ACC112 (cell line): ENCODE results near the gene RNASE4.

Experiments used
- H2AFZ ChIP-seq: fragments of 200-600 bp; sonication (generic); one replicate; pipeline ENCODE4 v1.6.0; 2017; ENCODE audit warnings: antibody characterized with exemption, low read length; ENCODE audit not compliant: unreplicated experiment
- H3K27ac ChIP-seq: fragments of 200-600 bp; sonication (generic); 2 replicates; pipeline ENCODE4 v1.5.1; 2014; ENCODE audit warnings: low read depth, mild to moderate bottlenecking, antibody characterized with exemption, low read length, moderate library complexity
- H3K27me3 ChIP-seq: fragments of 200-600 bp; sonication (generic); 2 replicates; pipeline ENCODE4 v1.6.1; 2014; ENCODE audit warnings: mild to moderate bottlenecking, antibody characterized with exemption, low read length, moderate library complexity, mixed read lengths; ENCODE audit not compliant: insufficient read depth
- H3K36me3 ChIP-seq: fragments of 200-600 bp; sonication (generic); 2 replicates; pipeline ENCODE4 v1.6.1; 2016; ENCODE audit warnings: mild to moderate bottlenecking, antibody characterized with exemption, low read length, moderate library complexity, mixed read lengths; ENCODE audit not compliant: insufficient read depth
- H3K4me1 ChIP-seq: fragments of 200-600 bp; sonication (generic); one replicate; pipeline ENCODE4 v1.6.1; 2016; ENCODE audit warnings: low read length, mixed read lengths; ENCODE audit not compliant: insufficient read depth, unreplicated experiment, control insufficient read depth
- H3K4me3 ChIP-seq: fragments of 200-600 bp; sonication (generic); 2 replicates; pipeline ENCODE4 v1.5.1; 2014; ENCODE audit warnings: mild to moderate bottlenecking, low read depth, low read length
- H3K79me2 ChIP-seq: fragments of 200-600 bp; sonication (generic); one replicate; pipeline ENCODE4 v1.6.0; 2016; ENCODE audit warnings: low read length; ENCODE audit not compliant: control insufficient read depth, unreplicated experiment, insufficient read depth

Gene RNASE4

GRCh38 chr14:20686386-20687143 lies 2.2 kb downstream of the RNASE4 start:
- H3K4me3 ChIP-seq = peak overlapping the region; percentile 10; the same call in 1 of the 2 replicates
- H3K79me2 ChIP-seq = no peaks in the 10 kb centered on the region
- peaks cover 3% of the 10 kb centered on the region for H3K4me1 ChIP-seq
- H2AFZ ChIP-seq = no peak overlapping the region
- no peaks in the 10 kb centered on the region for H3K36me3 ChIP-seq
- H3K27ac ChIP-seq = no peak overlapping the region
- H3K27me3 ChIP-seq = no peaks in the 10 kb centered on the region

GRCh38 chr14:20687362-20688166 lies 3.2 kb downstream of the RNASE4 start:
- Histone ChIP-seq H3K27me3 (no peaks in the 10 kb centered on the region), H2AFZ (no peak overlapping the region), H3K4me3 (no peak overlapping the region), H3K79me2 (no peaks in the 10 kb centered on the region), H3K36me3 (no peaks in the 10 kb centered on the region), H3K27ac (no peak overlapping the region), H3K4me1 (peaks cover 3% of the 10 kb centered on the region)

GRCh38 chr14:20688167-20688839 lies 3.9 kb downstream of the RNASE4 start, which contains the start of gene ANG:
TSS of gene ANG (plus strand) at chr14:20688764. CDS start at chr14:20693565, 4,801 bp downstream.
- H3K79me2 ChIP-seq = no peaks in the 10 kb centered on the region
- H3K4me3 ChIP-seq = no peak within 1 kb of the TSS

GRCh38 chr14:20690848-20691640 lies 6.7 kb downstream of the RNASE4 start:
- no peak overlapping the region for H3K27ac ChIP-seq

More at GRCh38 chr14:20688167-20688839, 3.9 kb downstream of the RNASE4 start, which contains the start of gene ANG:
- Histone ChIP-seq H3K4me1 (peaks cover 3% of the 10 kb centered on the region), H3K27ac (no peak within 1 kb of the TSS), H2AFZ (no peak within 1 kb of the TSS), H3K36me3 (no peaks in the 10 kb centered on the region), H3K27me3 (no peaks in the 10 kb centered on the region)

DNA sequence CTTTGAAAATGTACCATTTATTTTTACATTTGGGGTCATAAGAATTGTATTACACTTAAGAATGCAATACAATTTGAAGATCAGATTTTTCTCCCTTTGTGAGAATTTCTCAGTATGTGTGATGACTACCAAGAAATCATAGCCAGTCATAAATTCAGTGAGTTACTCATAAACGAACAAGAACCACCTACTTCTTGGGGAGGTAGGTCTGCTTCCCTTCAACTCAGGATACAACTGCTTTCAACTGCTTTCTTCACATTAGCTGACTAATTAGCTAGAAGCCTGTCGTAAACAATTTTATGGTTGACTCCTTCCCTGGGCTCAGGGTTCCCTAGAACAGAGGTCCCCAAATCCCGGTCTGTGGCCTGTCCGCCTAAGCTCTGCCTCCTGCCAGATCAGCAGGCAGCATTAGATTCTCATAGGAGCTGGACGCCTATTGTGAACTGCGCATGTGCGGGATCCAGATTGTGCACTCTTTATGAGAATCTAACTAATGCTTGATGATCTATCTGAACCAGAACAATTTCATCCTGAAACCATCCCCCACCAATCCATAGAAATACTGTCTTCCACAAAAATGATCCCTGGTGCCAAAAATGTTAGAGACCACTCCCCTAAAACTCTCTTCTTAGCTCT lies 7.9 kb downstream of the RNASE4 start:
- no peaks in the 10 kb centered on the region for H3K79me2 ChIP-seq
- no peak overlapping the region for H3K4me3 ChIP-seq
- H3K27ac ChIP-seq = no peak overlapping the region
- H3K36me3 ChIP-seq = no peaks in the 10 kb centered on the region
- H3K4me1 ChIP-seq = peaks cover under 1% of the 10 kb centered on the region
- no peaks in the 10 kb centered on the region for H3K27me3 ChIP-seq
- H2AFZ ChIP-seq = no peak overlapping the region

More at GRCh38 chr14:20690848-20691640, 6.7 kb downstream of the RNASE4 start:
- Histone ChIP-seq H3K4me1 (peaks cover 1% of the 10 kb centered on the region), H2AFZ (no peak overlapping the region), H3K27me3 (no peaks in the 10 kb centered on the region), H3K4me3 (no peak overlapping the region), H3K79me2 (no peaks in the 10 kb centered on the region), H3K36me3 (no peaks in the 10 kb centered on the region)

DNA sequence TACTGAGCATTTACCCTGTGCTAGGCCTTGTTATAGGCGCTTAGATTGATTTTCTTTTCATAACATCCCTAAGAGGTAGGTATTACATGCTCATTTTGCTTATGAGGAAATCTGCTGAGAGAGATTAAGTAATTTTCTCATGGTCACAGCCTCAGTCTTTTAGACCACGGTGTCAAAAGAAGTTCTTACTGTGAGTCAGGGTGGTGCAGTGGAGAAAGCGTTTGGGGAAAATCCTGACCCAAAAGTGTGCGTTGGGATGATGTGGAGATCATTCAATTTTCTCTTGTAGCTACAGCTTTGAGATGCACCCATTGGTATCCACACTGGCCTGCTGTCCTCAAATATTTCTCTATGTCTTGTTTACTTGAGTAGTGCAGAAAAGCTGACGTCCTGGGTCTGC lies 12.4 kb downstream of the RNASE4 start:
- no peaks in the 10 kb centered on the region for H3K36me3 ChIP-seq
- H3K4me1 ChIP-seq = peaks cover 6% of the 10 kb centered on the region
- H3K27ac ChIP-seq = no peak overlapping the region
- H2AFZ ChIP-seq = no peak overlapping the region
- H3K79me2 ChIP-seq = no peaks in the 10 kb centered on the region
- no peaks in the 10 kb centered on the region for H3K27me3 ChIP-seq
- no peak overlapping the region for H3K4me3 ChIP-seq

DNA sequence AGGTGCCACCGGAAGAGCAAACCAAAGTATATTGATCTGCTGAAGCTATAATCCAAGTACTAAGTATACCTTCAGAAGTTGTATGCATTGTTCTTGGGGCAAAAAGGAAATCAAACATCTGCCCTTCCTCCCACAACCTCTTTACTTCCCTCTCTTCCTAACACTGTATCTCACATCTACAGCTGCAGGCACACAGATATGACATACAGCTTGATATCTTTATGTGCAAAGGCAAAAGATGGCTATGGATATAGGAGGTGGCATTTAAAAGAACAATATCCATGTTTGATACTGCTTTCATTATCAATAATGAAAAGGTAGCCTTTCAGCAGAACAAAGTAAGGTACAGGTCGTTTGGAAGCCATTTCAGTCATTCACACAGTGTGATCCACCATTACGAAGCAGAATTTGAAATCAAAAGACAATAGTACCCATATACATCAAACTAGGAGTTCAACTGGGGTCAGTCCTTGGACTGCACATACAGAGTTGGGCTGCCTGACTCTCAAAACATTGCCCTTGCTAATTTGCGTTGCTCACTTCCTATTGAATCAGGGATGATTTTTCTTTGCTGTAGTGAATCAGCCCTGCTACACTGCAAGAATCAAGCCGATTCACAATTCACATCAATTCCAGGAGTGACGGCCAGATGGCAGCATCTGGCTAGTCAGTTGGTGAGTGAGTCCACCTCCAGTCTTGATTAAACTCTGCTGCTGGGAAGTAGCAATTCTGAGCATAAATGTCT lies 13.1 kb downstream of the RNASE4 start:
- H2AFZ ChIP-seq = peak overlapping the region; percentile 18
- H3K4me1 ChIP-seq = peaks cover 6% of the 10 kb centered on the region
- H3K27me3 ChIP-seq = no peaks in the 10 kb centered on the region
- H3K36me3 ChIP-seq = no peaks in the 10 kb centered on the region
- no peak overlapping the region for H3K27ac ChIP-seq
- no peak overlapping the region for H3K4me3 ChIP-seq
- no peaks in the 10 kb centered on the region for H3K79me2 ChIP-seq

DNA sequence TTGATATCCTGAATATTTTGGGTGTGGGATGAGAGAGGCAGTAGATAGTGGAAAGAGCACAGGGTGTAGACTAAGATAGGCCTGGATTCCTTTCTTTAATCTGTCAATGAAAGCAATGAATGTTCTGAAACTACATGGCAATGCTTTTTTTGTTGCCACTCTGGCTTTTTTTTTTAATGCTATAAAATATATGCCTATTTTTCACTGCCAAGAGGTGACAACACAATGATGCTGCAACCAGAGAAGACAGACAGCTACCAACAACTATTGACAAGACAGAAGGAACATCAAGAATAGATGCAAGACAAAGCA lies 13.6 kb downstream of the RNASE4 start:
- H3K36me3 ChIP-seq = no peaks in the 10 kb centered on the region
- H3K4me1 ChIP-seq = peaks cover 6% of the 10 kb centered on the region
- no peaks in the 10 kb centered on the region for H3K79me2 ChIP-seq
- H2AFZ ChIP-seq = no peak overlapping the region
- H3K27ac ChIP-seq = no peak overlapping the region
- H3K4me3 ChIP-seq = no peak overlapping the region
- no peaks in the 10 kb centered on the region for H3K27me3 ChIP-seq

DNA sequence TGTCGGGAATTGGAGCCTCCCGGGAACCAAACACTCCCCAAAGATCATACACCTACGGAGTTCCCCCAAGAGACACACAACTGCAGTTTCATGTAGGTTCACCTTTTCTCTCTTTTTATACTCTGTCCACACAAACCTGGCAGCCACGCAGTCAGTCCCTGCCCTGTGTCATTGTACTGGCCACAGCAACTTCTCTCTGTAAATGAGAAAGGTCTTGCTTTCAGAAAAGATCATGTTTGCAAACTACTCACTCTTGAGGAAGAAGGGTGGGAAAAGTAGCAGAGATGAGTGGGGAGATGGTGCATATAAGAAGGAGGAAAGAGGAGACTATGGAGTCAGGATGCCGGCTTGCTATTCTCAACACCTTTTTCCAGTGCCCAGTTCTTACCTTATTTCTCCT lies 14.6 kb downstream of the RNASE4 start:
- no peak overlapping the region for H3K4me3 ChIP-seq
- H3K36me3 ChIP-seq = no peaks in the 10 kb centered on the region
- H2AFZ ChIP-seq = no peak overlapping the region
- no peaks in the 10 kb centered on the region for H3K27me3 ChIP-seq
- H3K4me1 ChIP-seq = peaks cover 6% of the 10 kb centered on the region
- H3K27ac ChIP-seq = no peak overlapping the region
- no peaks in the 10 kb centered on the region for H3K79me2 ChIP-seq
